CD4-positive, alpha-beta memory T cell (primary cell): ENCODE measurements around the gene EDN2. TPM values are rescaled to one million over a fixed set of nuclear protein-coding genes. Genes with fewer than 3 reads are reported as not detected.

Experiments
- CTCF ChIA-PET: fragments of 350-600 bp; sonication (Branson Sonifier 250); formaldehyde crosslinking; loops from one replicate; lab custom pipeline; 2021; ENCODE audit warnings: inconsistent platforms; ENCODE audit not compliant: partially characterized antibody; lab: Charles Lee
- POLR2A ChIA-PET: fragments of 350-600 bp; sonication (Branson Sonifier 250); formaldehyde crosslinking; loops from one replicate; lab custom pipeline; 2021; ENCODE audit not compliant: partially characterized antibody; lab: Charles Lee
- DNase-seq, 5 donors: peaks; one replicate each; pipeline versions ENCODE4 v3.0.0 to v3.0.0-alpha.2; 2020 to 2022; ENCODE audit warnings: mixed read lengths in 1 of 5
- H3K27ac ChIP-seq: one replicate; pipeline ENCODE4 v1.7.0; 2013; ENCODE audit warnings: low read depth, low read length
- H3K27me3 ChIP-seq: 2 replicates; pipeline ENCODE4 v1.7.0; 2013; ENCODE audit warnings: mild to moderate bottlenecking, low read length, moderate library complexity; ENCODE audit not compliant: insufficient read depth
- H3K36me3 ChIP-seq: 2 replicates; pipeline ENCODE4 v1.7.0; 2013; ENCODE audit warnings: mild to moderate bottlenecking, low read length, moderate library complexity; ENCODE audit not compliant: insufficient read depth
- H3K4me1 ChIP-seq: 2 replicates; pipeline ENCODE4 v1.7.0; 2013; ENCODE audit warnings: mild to moderate bottlenecking, low read length, moderate library complexity; ENCODE audit not compliant: insufficient read depth
- H3K4me3 ChIP-seq, 2 donors: one replicate each; pipeline ENCODE4 v1.7.0; 2013; ENCODE audit warnings: low read length in 2 of 2, mild to moderate bottlenecking in 1 of 2
- H3K9me3 ChIP-seq, 2 donors: one replicate each; pipeline ENCODE4 v1.7.0; 2013; ENCODE audit warnings: low read length in 2 of 2, control low read depth in 1 of 2; ENCODE audit not compliant: control insufficient read depth in 1 of 2
- H3K27ac Mint-ChIP-seq, 7 donors: one replicate each; pipeline ENCODE4 v1.8.0; 2020 to 2021; ENCODE audit warnings: mixed read lengths in 7 of 7, mild to moderate bottlenecking in 6 of 7, inconsistent platforms in 3 of 7, moderate library complexity in 3 of 7
- H3K27me3 Mint-ChIP-seq, 2 donors: one replicate each; pipeline ENCODE4 v1.8.0; 2020 to 2021; ENCODE audit warnings: mixed read lengths in 2 of 2
- H3K36me3 Mint-ChIP-seq, 2 donors: one replicate each; pipeline ENCODE4 v1.8.0; 2020 to 2021; ENCODE audit warnings: mixed read lengths in 2 of 2, inconsistent platforms in 1 of 2, mild to moderate bottlenecking in 1 of 2
- H3K4me1 Mint-ChIP-seq, 4 donors: one replicate each; pipeline ENCODE4 v1.8.0; 2020 to 2021; ENCODE audit warnings: mixed read lengths in 4 of 4, mild to moderate bottlenecking in 1 of 4
- H3K4me3 Mint-ChIP-seq, 8 donors: one replicate each; pipeline ENCODE4 v1.8.0; 2020 to 2021; ENCODE audit warnings: mixed read lengths in 8 of 8, mild to moderate bottlenecking in 7 of 8, moderate library complexity in 6 of 8, inconsistent platforms in 3 of 8
- H3K9me3 Mint-ChIP-seq, 8 donors: one replicate each; pipeline ENCODE4 v1.8.0; 2020 to 2021; ENCODE audit warnings: mixed read lengths in 8 of 8, mild to moderate bottlenecking in 5 of 8, inconsistent platforms in 3 of 8, moderate library complexity in 1 of 8
- intact Hi-C: fragments of 100-400 bp; cut with micrococcal nuclease; formaldehyde crosslinking; loops from one replicate; pipeline ENCODE4 v1.15.1; 2023
- polyA plus RNA-seq, 2 donors: library from polyadenylated mRNA; unstranded; fragments of 300-500 nt; fragmentation: Illumina TruSeq; gene quantifications; one replicate each; pipeline ENCODE4 v1.2.3, GENCODE V29; 2021
- total RNA-seq, 2 experiments: library from RNA; stranded (reverse); gene quantifications; one replicate each; pipeline ENCODE4 v1.2.3, GENCODE V29; 2021

Gene EDN2
- total and polyA plus RNA-seq, 4 experiments from 2014 or later, result not detected

- H3K27me3 Mint-ChIP-seq, result peaks cover 0 to 7% of the 10 kb centered on the region in 2 donors
- no peak overlapping the region for H3K4me3 Mint-ChIP-seq
- POLR2A ChIA-PET, result no interaction called here
- Histone ChIP-seq H3K27me3 (no peaks in the 10 kb centered on the region), H3K27ac (no peak overlapping the region), H3K4me3 (no peak overlapping the region), H3K4me1 (no peaks in the 10 kb centered on the region), H3K36me3 (no peaks in the 10 kb centered on the region), H3K9me3 (no peaks in the 10 kb centered on the region)
- H3K36me3 Mint-ChIP-seq, result no peaks in the 10 kb centered on the region
- DNase-seq, result no peak
- H3K9me3 Mint-ChIP-seq, result no peaks in the 10 kb centered on the region
- no peak overlapping the region for H3K27ac Mint-ChIP-seq
- intact Hi-C loops, result no loop called here
- CTCF ChIA-PET, result no interaction called here
- no peaks in the 10 kb centered on the region for H3K4me1 Mint-ChIP-seq
These were observed 4.0 kb downstream of the EDN2 start for GRCh38 chr1:41480204-41481108.

DNA sequence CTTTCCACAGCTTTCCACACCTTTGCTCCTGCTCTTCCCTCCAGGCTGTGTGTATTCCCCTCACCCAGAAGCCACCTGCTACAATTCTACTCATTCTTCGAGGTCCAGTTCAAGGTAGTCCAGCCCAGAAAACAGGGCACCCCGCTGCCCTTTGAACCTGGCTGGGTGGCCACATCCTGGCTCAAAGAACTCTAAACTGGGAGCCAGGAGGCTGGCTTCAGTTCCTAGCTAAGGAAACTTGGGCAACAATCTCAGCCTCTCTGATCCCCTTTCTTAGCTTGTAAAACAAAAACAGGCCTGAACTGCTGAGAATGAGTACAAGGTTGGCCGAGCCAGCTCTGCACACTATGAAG is 4.7 kb downstream of the EDN2 start:
- CTCF ChIA-PET, result no interaction called here
- intact Hi-C loops, result no loop called here

GRCh38 chr1:41479000-41479807 is 5.3 kb downstream of the EDN2 start:
- Histone ChIP-seq H3K36me3 (no peaks in the 10 kb centered on the region), H3K4me1 (no peaks in the 10 kb centered on the region), H3K4me3 (no peak overlapping the region), H3K9me3 (no peaks in the 10 kb centered on the region), H3K27me3 (no peaks in the 10 kb centered on the region), H3K27ac (no peak overlapping the region)
- Mint-ChIP-seq H3K36me3 (no peaks in the 10 kb centered on the region), H3K4me1 (no peaks in the 10 kb centered on the region), H3K27me3 (peaks cover 0 to 7% of the 10 kb centered on the region in 2 donors), H3K27ac (no peak overlapping the region), H3K4me3 (no peak overlapping the region), H3K9me3 (no peaks in the 10 kb centered on the region)
- ChIA-PET CTCF (no interaction called here), POLR2A (no interaction called here)
- DNase-seq, result no peak
- intact Hi-C loops, result no loop called here

More for the DNA sequence above, 4.7 kb downstream of the EDN2 start:
- Histone ChIP-seq H3K4me1 (no peaks in the 10 kb centered on the region), H3K36me3 (no peaks in the 10 kb centered on the region), H3K27me3 (no peaks in the 10 kb centered on the region), H3K9me3 (no peaks in the 10 kb centered on the region), H3K4me3 (no peak overlapping the region), H3K27ac (no peak overlapping the region)
- Mint-ChIP-seq H3K4me3 (no peak overlapping the region), H3K27ac (no peak overlapping the region), H3K9me3 (no peaks in the 10 kb centered on the region), H3K36me3 (no peaks in the 10 kb centered on the region), H3K4me1 (no peaks in the 10 kb centered on the region), H3K27me3 (peaks cover 0 to 7% of the 10 kb centered on the region in 2 donors)
- POLR2A ChIA-PET, result no interaction called here
- no peak for DNase-seq

DNA sequence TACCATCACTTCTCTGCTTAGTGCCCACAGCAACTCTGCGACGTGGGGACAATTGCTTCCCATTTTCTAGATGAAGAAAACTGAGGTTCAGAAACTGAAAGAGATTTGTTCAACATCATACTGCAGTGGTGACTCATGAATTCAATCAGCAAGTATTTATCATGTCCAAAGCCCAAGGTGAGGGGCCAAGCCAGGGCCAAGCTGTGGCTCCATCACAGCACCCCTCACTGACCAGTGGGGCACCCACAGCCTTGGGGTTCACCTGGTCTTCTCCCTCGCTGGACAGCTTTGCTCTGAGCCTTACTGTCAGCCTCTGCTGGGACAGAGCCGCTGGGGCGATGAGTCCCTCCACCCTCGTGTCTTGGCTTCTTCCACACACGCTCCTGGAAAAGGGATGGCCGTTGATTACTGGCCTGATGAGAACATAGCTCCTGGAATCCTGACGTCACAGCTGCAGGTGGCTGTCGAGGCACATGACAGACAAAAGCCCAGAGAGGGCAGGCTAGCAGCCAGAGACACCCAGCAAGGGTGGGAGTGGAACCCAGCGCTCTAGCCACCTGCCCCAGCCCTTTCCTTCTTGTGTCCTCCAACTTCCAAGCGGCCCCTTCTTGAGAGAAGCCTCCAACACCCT is 6.2 kb downstream of the EDN2 start:
- Mint-ChIP-seq H3K4me3 (no peak overlapping the region), H3K27ac (no peak overlapping the region), H3K9me3 (no peaks in the 10 kb centered on the region), H3K4me1 (no peaks in the 10 kb centered on the region), H3K36me3 (no peaks in the 10 kb centered on the region), H3K27me3 (peaks cover 0 to 5% of the 10 kb centered on the region in 2 donors)
- no peaks in the 10 kb centered on the region for H3K36me3 ChIP-seq
- H3K9me3 ChIP-seq, result no peaks in the 10 kb centered on the region
- H3K4me1 ChIP-seq, result no peaks in the 10 kb centered on the region
- H3K4me3 ChIP-seq, result no peak overlapping the region
- H3K27ac ChIP-seq, result no peak overlapping the region
- no peaks in the 10 kb centered on the region for H3K27me3 ChIP-seq
- POLR2A ChIA-PET, result no interaction called here
- CTCF ChIA-PET, result no interaction called here
- intact Hi-C loops, result no loop called here
- DNase-seq, result no peak

- no peaks in the 10 kb centered on the region for H3K4me1 ChIP-seq
- no peaks in the 10 kb centered on the region for H3K9me3 ChIP-seq
- intact Hi-C loops, result no loop called here
- H3K27me3 ChIP-seq, result no peaks in the 10 kb centered on the region
- Mint-ChIP-seq H3K27ac (no peak overlapping the region), H3K36me3 (no peaks in the 10 kb centered on the region), H3K4me1 (no peaks in the 10 kb centered on the region), H3K9me3 (no peaks in the 10 kb centered on the region), H3K27me3 (peaks cover 0 to 4% of the 10 kb centered on the region in 2 donors), H3K4me3 (no peak overlapping the region)
- H3K27ac ChIP-seq, result no peak overlapping the region
- POLR2A ChIA-PET, result no interaction called here
- CTCF ChIA-PET, result no interaction called here
- H3K4me3 ChIP-seq, result no peak overlapping the region
- no peak for DNase-seq
- H3K36me3 ChIP-seq, result no peaks in the 10 kb centered on the region
These were observed 7.6 kb downstream of the EDN2 start for GRCh38 chr1:41476807-41477361.

- intact Hi-C loops, result no loop called here
- DNase-seq, result no peak
- no peaks in the 10 kb centered on the region for H3K9me3 Mint-ChIP-seq
- H3K27ac Mint-ChIP-seq, result peak overlapping the region in 1 of 7 donors; percentile 15
- Histone ChIP-seq H3K27me3 (no peaks in the 10 kb centered on the region), H3K4me3 (no peak overlapping the region), H3K9me3 (no peaks in the 10 kb centered on the region), H3K36me3 (no peaks in the 10 kb centered on the region), H3K27ac (no peak overlapping the region), H3K4me1 (no peaks in the 10 kb centered on the region)
- H3K4me1 Mint-ChIP-seq, result no peaks in the 10 kb centered on the region
- POLR2A ChIA-PET, result no interaction called here
- H3K27me3 Mint-ChIP-seq, result peaks cover 0 to 4% of the 10 kb centered on the region in 2 donors
- no peaks in the 10 kb centered on the region for H3K36me3 Mint-ChIP-seq
- CTCF ChIA-PET, result no interaction called here
- no peak overlapping the region for H3K4me3 Mint-ChIP-seq
These were observed 8.5 kb downstream of the EDN2 start for GRCh38 chr1:41475859-41476567.
